HEK293 (cell line): ENCODE measurements around the gene CCDC117.

ENCODE experiments used
- ATF2 ChIP-seq: fragments of 450-650 bp; formaldehyde crosslinking; IDR thresholded peaks from 2 replicates; pipeline ENCODE4 v1.5.1; 2016; ENCODE audit warnings: missing biosample characterization, missing genetic modification characterization, low read depth
- BCL11A ChIP-seq: fragments of 450-650 bp; formaldehyde crosslinking; IDR thresholded peaks from 2 replicates; pipeline ENCODE4 v1.5.1; 2016; ENCODE audit warnings: low read depth, missing biosample characterization, missing genetic modification characterization
- FEZF1 ChIP-seq: fragments of 450-650 bp; formaldehyde crosslinking; IDR thresholded peaks from 2 replicates; pipeline ENCODE4 v1.5.1; 2016; ENCODE audit warnings: missing biosample characterization, missing genetic modification characterization
- KLF16 ChIP-seq: fragments of 450-650 bp; formaldehyde crosslinking; IDR thresholded peaks from 2 replicates; pipeline ENCODE4 v1.5.1; 2017; ENCODE audit warnings: missing biosample characterization, missing genetic modification characterization
- OSR2 ChIP-seq: fragments of 450-650 bp; formaldehyde crosslinking; IDR thresholded peaks from 2 replicates; pipeline ENCODE4 v1.5.1; 2016; ENCODE audit warnings: missing biosample characterization, missing genetic modification characterization
- OVOL3 ChIP-seq: fragments of 450-650 bp; formaldehyde crosslinking; IDR thresholded peaks from 2 replicates; pipeline ENCODE4 v1.5.1; 2016; ENCODE audit warnings: missing biosample characterization, missing genetic modification characterization
- PRDM2 ChIP-seq: fragments of 450-650 bp; formaldehyde crosslinking; IDR thresholded peaks from 2 replicates; pipeline ENCODE4 v1.5.1; 2016; ENCODE audit warnings: missing biosample characterization, missing genetic modification characterization, borderline replicate concordance
- REPIN1 ChIP-seq: fragments of 450-650 bp; formaldehyde crosslinking; IDR thresholded peaks from 2 replicates; pipeline ENCODE4 v1.5.1; 2017; ENCODE audit warnings: missing biosample characterization, missing genetic modification characterization, low read depth
- SCRT2 ChIP-seq: fragments of 450-650 bp; formaldehyde crosslinking; IDR thresholded peaks from 2 replicates; pipeline ENCODE4 v1.5.1; 2016; ENCODE audit warnings: missing biosample characterization, missing genetic modification characterization
- SP7 ChIP-seq: fragments of 450-650 bp; formaldehyde crosslinking; IDR thresholded peaks from 2 replicates; pipeline ENCODE4 v1.5.1; 2016; ENCODE audit warnings: missing biosample characterization, missing genetic modification characterization
- TSHZ1 ChIP-seq: fragments of 450-650 bp; formaldehyde crosslinking; IDR thresholded peaks from 2 replicates; pipeline ENCODE4 v1.5.1; 2016; ENCODE audit warnings: missing biosample characterization, missing genetic modification characterization, borderline replicate concordance
- WT1 ChIP-seq: fragments of 450-650 bp; formaldehyde crosslinking; IDR thresholded peaks from 2 replicates; pipeline ENCODE4 v1.5.1; 2016; ENCODE audit warnings: missing biosample characterization, missing genetic modification characterization
- ZBTB17 ChIP-seq: fragments of 450-650 bp; formaldehyde crosslinking; IDR thresholded peaks from 2 replicates; pipeline ENCODE4 v1.5.1; 2016; ENCODE audit warnings: missing biosample characterization, missing genetic modification characterization
- ZBTB20 ChIP-seq: fragments of 450-650 bp; formaldehyde crosslinking; IDR thresholded peaks from 2 replicates; pipeline ENCODE4 v1.5.1; 2016; ENCODE audit warnings: missing biosample characterization, missing genetic modification characterization
- ZBTB21 ChIP-seq: fragments of 450-650 bp; formaldehyde crosslinking; IDR thresholded peaks from 2 replicates; pipeline ENCODE4 v1.5.1; 2017; ENCODE audit warnings: missing biosample characterization, missing genetic modification characterization
- ZNF10 ChIP-seq: fragments of 450-650 bp; formaldehyde crosslinking; IDR thresholded peaks from 2 replicates; pipeline ENCODE4 v1.5.1; 2017; ENCODE audit warnings: missing biosample characterization, missing genetic modification characterization
- ZNF157 ChIP-seq: fragments of 450-650 bp; formaldehyde crosslinking; IDR thresholded peaks from 2 replicates; pipeline ENCODE4 v1.5.1; 2016; ENCODE audit warnings: missing biosample characterization, missing genetic modification characterization
- ZNF2 ChIP-seq: fragments of 450-650 bp; formaldehyde crosslinking; IDR thresholded peaks from 2 replicates; pipeline ENCODE4 v1.5.1; 2016; ENCODE audit warnings: missing biosample characterization, missing genetic modification characterization
- ZNF24 ChIP-seq: fragments of 450-650 bp; formaldehyde crosslinking; IDR thresholded peaks from 2 replicates; pipeline ENCODE4 v1.5.1; 2016; ENCODE audit warnings: missing biosample characterization, missing genetic modification characterization
- ZNF26 ChIP-seq: fragments of 450-650 bp; formaldehyde crosslinking; IDR thresholded peaks from 2 replicates; pipeline ENCODE4 v1.5.1; 2016; ENCODE audit warnings: missing biosample characterization, missing genetic modification characterization
- ZNF423 ChIP-seq: fragments of 450-650 bp; formaldehyde crosslinking; IDR thresholded peaks from 2 replicates; pipeline ENCODE4 v1.5.1; 2016; ENCODE audit warnings: missing biosample characterization, missing genetic modification characterization
- ZNF426 ChIP-seq: fragments of 450-650 bp; formaldehyde crosslinking; IDR thresholded peaks from 2 replicates; pipeline ENCODE4 v1.5.1; 2017; ENCODE audit warnings: missing biosample characterization, missing genetic modification characterization, mild to moderate bottlenecking, inconsistent platforms, moderate library complexity
- ZNF623 ChIP-seq: fragments of 450-650 bp; formaldehyde crosslinking; IDR thresholded peaks from 2 replicates; pipeline ENCODE4 v1.5.1; 2016; ENCODE audit warnings: missing biosample characterization, missing genetic modification characterization
- ZNF639 ChIP-seq: fragments of 450-650 bp; formaldehyde crosslinking; IDR thresholded peaks from 2 replicates; pipeline ENCODE4 v1.5.1; 2016; ENCODE audit warnings: missing biosample characterization, missing genetic modification characterization
- ZNF707 ChIP-seq: fragments of 450-650 bp; formaldehyde crosslinking; IDR thresholded peaks from 2 replicates; pipeline ENCODE4 v1.5.1; 2016; ENCODE audit warnings: missing biosample characterization, missing genetic modification characterization
- ZNF747 ChIP-seq: fragments of 450-650 bp; formaldehyde crosslinking; IDR thresholded peaks from 2 replicates; pipeline ENCODE4 v1.5.1; 2016; ENCODE audit warnings: missing biosample characterization, missing genetic modification characterization
- ZNF776 ChIP-seq: fragments of 450-650 bp; formaldehyde crosslinking; IDR thresholded peaks from 2 replicates; pipeline ENCODE4 v1.5.0; 2017; ENCODE audit warnings: missing biosample characterization, missing genetic modification characterization, borderline replicate concordance
- ZNF792 ChIP-seq: fragments of 450-650 bp; formaldehyde crosslinking; IDR thresholded peaks from 2 replicates; pipeline ENCODE4 v1.5.1; 2016; ENCODE audit warnings: missing biosample characterization, missing genetic modification characterization

The CCDC117 gene

GRCh38 chr22:28750471-28750881 lies 22.0 kb upstream of the CCDC117 start (continued):
- TF ChIP-seq ZNF26 (tag by site-specific recombination) (no peak), ZNF24 (tag by site-specific recombination) (peak; percentile 60; the same call in 1 of the 2 replicates), ZNF10 (no peak), PRDM2 (tag by site-specific recombination) (no peak), ZNF426 (tag by site-specific recombination) (no peak), SP7 (no peak; the same call in 1 of the 2 replicates), ZBTB17 (tag by site-specific recombination) (peak; percentile 83), ZNF747 (tag by site-specific recombination) (no peak), ZNF707 (tag by site-specific recombination) (no peak), ZBTB20 (tag by site-specific recombination) (0 out of 2 replicates have a peak, but pooled peaks have one; percentile 11), TSHZ1 (tag by site-specific recombination) (peak; percentile 77; the same call in 1 of the 2 replicates), ZBTB21 (tag by site-specific recombination) (peak; percentile 79), ZNF639 (tag by site-specific recombination) (peak; percentile 49; the same call in 1 of the 2 replicates), REPIN1 (tag by site-specific recombination) (no peak), SCRT2 (no peak), ZNF623 (tag by site-specific recombination) (no peak), ZNF157 (tag by site-specific recombination) (no peak), ZNF792 (no peak), OVOL3 (0 out of 2 replicates have a peak, but pooled peaks have one; percentile 18), WT1 (no peak), ZNF2 (0 out of 2 replicates have a peak, but pooled peaks have one; percentile 35), ZNF423 (tag by site-specific recombination) (no peak), FEZF1 (tag by site-specific recombination) (peak; percentile 67), OSR2 (tag by site-specific recombination) (peak; percentile 43; the same call in 1 of the 2 replicates), ATF2 (tag by site-specific recombination) (no peak), BCL11A (tag by site-specific recombination) (peak; percentile 31; the same call in 1 of the 2 replicates), KLF16 (tag by site-specific recombination) (no peak), ZNF776 (tag by site-specific recombination) (no peak)
